8988T (cell line): Measurements from ENCODE around the gene DCAF4.
"Not testable (repeated sequence)": the region's sequence is repeated elsewhere in the genome, so short reads cannot be mapped to it uniquely, and the experiment has no call there.

Experiments used
- DNase-seq: peaks from one replicate; pipeline ENCODE4 v3.0.0; 2011

The DCAF4 gene

GRCh38 chr14:72975770-72976169, 49.5 kb downstream of the DCAF4 start:
- no peak for DNase-seq

DNA sequence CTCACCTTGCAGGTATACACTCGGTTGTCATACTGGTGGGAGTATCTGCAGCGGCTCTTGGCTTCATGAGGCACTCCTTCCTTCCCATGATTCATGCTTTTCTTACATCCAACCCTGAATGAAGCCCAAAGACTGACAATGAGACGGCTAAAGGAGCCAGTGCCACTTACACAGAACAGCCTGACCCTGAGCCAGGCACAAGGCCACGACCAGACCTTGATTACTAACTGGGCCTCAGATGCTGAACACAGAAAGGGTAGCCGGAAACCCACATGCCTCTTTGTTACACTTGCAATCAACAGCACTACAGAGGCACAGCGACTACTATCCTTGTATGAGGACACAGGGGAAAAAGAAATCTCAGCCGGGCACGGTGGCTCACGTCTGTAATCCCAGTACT, 52.6 kb downstream of the DCAF4 start:
- DNase-seq = no peak

DNA sequence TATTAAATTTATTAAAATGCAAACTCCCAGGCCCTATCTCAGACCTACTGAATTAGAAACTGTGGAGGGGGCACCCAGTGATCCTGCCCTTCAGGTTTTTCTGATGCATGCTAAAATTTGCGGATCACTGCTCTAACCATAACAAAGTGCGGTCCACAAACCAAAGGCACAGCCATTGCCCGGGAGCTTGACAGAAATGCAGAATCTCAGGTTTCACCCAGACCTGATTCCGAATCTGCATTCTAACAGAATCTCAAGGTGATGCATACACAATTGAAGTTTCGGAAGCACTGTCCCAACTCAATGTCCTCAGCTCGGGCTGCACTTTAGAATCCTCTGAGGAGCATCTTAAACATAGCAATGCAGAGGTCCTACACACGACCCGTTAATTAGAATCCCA, 54.6 kb downstream of the DCAF4 start:
- no peak for DNase-seq

DNA sequence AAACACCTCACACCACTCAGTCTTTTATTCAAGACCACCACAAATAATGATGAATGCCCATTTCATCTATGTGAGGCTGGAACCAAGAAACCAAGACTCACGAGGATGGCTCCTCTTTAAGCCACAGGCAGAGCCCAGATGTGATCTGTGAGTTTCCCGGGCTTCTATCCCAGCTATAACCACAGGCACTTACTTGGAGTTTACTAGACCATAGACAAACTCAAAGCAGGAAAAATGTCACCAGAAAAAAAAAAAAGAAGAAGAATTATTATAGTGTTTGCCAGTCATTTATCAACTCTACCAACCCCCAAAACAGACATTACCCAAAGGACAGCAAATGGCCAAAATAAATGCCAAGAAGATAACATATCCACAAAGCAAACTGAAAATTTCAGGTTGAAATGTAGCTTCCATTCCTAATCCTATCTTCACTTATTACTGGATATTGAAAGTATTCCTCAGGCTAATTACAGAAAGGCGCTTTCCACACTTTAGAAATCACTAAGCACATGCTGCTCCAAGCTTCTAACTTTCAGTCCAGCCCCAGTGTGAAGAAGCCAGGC, 56.0 kb downstream of the DCAF4 start:
- no peak for DNase-seq

DNA sequence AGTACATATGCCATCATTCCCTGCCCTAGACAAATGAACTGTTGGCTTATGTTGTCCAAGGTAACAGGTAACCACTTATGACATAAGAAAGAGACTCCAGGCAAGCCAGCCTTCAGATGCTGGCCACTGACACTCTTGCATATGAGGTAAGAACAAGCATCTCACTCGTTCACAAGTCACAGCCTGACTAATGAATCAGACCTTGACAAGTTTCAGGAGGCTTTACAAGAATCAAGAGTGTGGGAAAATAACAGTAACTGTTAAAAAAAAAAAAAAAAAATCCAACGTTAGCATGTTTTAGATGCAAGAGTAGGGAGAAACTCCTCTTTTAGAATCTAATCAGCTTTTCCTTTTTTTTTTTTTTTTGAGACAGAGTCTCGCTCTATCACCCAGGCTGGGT, 60.0 kb downstream of the DCAF4 start:
- no peak for DNase-seq

- no peak for DNase-seq
These were observed 60.6 kb downstream of the DCAF4 start for GRCh38 chr14:72986857-72987256.

DNA sequence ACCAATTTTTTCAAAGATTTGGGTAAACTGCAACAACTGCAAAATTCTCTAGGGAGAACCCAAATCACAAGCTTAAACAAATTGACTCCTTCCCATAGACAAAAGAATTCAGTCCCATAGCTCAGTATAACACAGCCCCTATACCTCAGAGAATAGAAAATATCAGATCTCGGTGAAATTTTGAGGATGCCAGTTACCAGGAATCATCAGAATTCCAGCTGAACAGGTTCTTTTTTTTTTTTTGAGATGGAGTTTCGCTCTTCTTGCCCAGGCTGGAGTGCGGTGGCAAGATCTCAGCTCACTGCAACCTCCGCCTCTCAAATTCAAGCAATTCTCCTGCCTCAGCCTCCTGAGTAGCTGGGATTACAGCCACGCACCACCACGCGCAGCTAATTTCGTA, 63.9 kb downstream of the DCAF4 start:
- no peak for DNase-seq

GRCh38 chr14:72996916-72997315, 70.7 kb downstream of the DCAF4 start:
- DNase-seq = no peak

- DNase-seq = no peak
These were observed 72.1 kb downstream of the DCAF4 start for GRCh38 chr14:72998252-72998903.

- no peak for DNase-seq
These were observed 73.1 kb downstream of the DCAF4 start for GRCh38 chr14:72999316-72999715.

- DNase-seq = no peak
These were observed 73.8 kb downstream of the DCAF4 start for GRCh38 chr14:73000073-73000472.

DNA sequence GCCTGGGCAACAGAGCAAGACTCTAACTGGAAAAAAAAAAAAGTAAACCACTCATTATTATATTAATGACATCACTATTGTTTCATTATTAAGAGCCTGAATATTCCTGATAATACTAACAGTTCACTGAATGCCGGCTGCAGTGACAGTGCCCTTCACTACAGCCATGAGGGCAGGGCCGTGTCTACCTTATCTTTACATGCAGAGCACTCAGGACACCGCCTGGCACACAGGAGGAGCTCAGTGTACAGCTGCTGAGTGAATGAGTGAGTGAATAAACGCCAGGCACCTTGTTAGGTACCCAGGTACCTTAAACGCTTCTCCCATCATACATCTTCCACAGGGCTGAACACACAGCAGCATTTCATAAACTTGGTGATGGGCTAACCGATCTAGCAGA, 77.4 kb downstream of the DCAF4 start:
- DNase-seq = no peak

GRCh38 chr14:73004641-73005040, 78.4 kb downstream of the DCAF4 start:
- DNase-seq = not testable (repeated sequence)

GRCh38 chr14:73007835-73008234, 81.6 kb downstream of the DCAF4 start:
- DNase-seq = no peak

GRCh38 chr14:73008501-73008900, 82.2 kb downstream of the DCAF4 start:
- no peak for DNase-seq
